HCT116 (cell line): ENCODE data around the gene GYS1. TPM values are rescaled to one million over a fixed set of nuclear protein-coding genes. Genes with fewer than 3 reads are reported as not detected.

Source experiments
- ATAC-seq: fragments of 200-7000 bp; cut with Tn5 transposase; 2 replicates; pipeline ENCODE4 v1.9.1; 2020; ENCODE audit warnings: mild to moderate bottlenecking, moderate library complexity
- BruUV-seq: library from RNA; stranded (reverse); fragments of 400-500 nt; replicated peaks from 2 replicates; lab custom pipeline; 2021; lab: Mats Ljungman, UMichigan
- CTCF ChIA-PET: fragments of 300-600 bp; sonication (Branson Sonifier 250); formaldehyde crosslinking; loops from one replicate; lab custom pipeline; 2021; ENCODE audit warnings: antibody characterized with exemption; lab: Charles Lee
- POLR2A ChIA-PET: fragments of 300-600, 350-600 bp; sonication (Branson Sonifier 250); formaldehyde crosslinking; loops from one replicate; lab custom pipeline; 2021; ENCODE audit warnings: antibody characterized with exemption; lab: Charles Lee
- RAD21 ChIA-PET, 2 experiments: fragments of 300-600 bp; sonication (Branson Sonifier 250); formaldehyde crosslinking; loops; one replicate each; lab custom pipeline; 2023; ENCODE audit warnings: low total read pairs in 2 of 2; ENCODE audit not compliant: uncharacterized antibody in 2 of 2, unreplicated experiment in 2 of 2, low non-redundant PET in 1 of 2; lab: Charles Lee
- DNase-seq: peaks from one replicate; pipeline ENCODE4 v3.0.0-alpha.2; 2010; ENCODE audit warnings: low read depth, low spot score
- H2AFZ ChIP-seq: fragments of 200-600 bp; shearing (Covaris generic), sonication (generic); 2 replicates; pipeline ENCODE4 v1.6.1; 2017; ENCODE audit warnings: low read depth, mixed run types, mixed read lengths, antibody characterized with exemption, low read length; ENCODE audit not compliant: poor library complexity, severe bottlenecking
- H3K27ac ChIP-seq: 2 replicates; pipeline ENCODE4 v1.5.1; 2012; ENCODE audit warnings: low read depth, low read length
- H3K27me3 ChIP-seq: fragments of 200-600 bp; sonication (generic); 2 replicates; pipeline ENCODE4 v1.6.1; 2016; ENCODE audit warnings: mixed run types, low read length, mixed read lengths; ENCODE audit not compliant: insufficient read depth
- H3K36me3 ChIP-seq, 2 experiments: fragments of 200-500 bp in 1 of 2; fragments of 200-600 bp in 1 of 2; sonication (Bioruptor generic) in 1 of 2; sonication (generic) in 1 of 2; 2 replicates each; pipeline versions ENCODE4 v1.5.1 to v1.6.1; 2014 to 2016; ENCODE audit warnings: low read length in 2 of 2, inconsistent platforms in 1 of 2, mixed read lengths in 1 of 2, mixed run types in 1 of 2; ENCODE audit not compliant: insufficient read depth in 2 of 2, control insufficient read depth in 1 of 2
- H3K4me1 ChIP-seq, 2 experiments: fragments of 200-600 bp in 1 of 2; sonication (generic) in 1 of 2; 2 replicates each; pipeline versions ENCODE4 v1.5.1 to v1.6.1; 2012 to 2017; ENCODE audit warnings: low read length in 2 of 2, inconsistent platforms in 1 of 2, mild to moderate bottlenecking in 1 of 2, mixed read lengths in 1 of 2, mixed run types in 1 of 2, moderate library complexity in 1 of 2; ENCODE audit not compliant: insufficient read depth in 2 of 2, control insufficient read depth in 1 of 2
- H3K4me2 ChIP-seq: fragments of 200-600 bp; sonication (generic); 2 replicates; pipeline ENCODE4 v1.6.1; 2017; ENCODE audit warnings: mixed run types, low read length, mixed read lengths
- H3K4me3 ChIP-seq, 2 experiments: fragments of 200-600 bp in 1 of 2; sonication (generic) in 1 of 2; replicated peaks in 1 of 2; 2 replicates each; pipeline ENCODE4 v1.5.1; 2011 to 2016; ENCODE audit warnings: low read length in 2 of 2, control low read depth in 1 of 2, low read depth in 1 of 2, mild to moderate bottlenecking in 1 of 2, mixed read lengths in 1 of 2, mixed run types in 1 of 2
- H3K79me2 ChIP-seq: fragments of 200-600 bp; sonication (generic); 2 replicates; pipeline ENCODE4 v1.6.1; 2017; ENCODE audit warnings: mild to moderate bottlenecking, mixed run types, low read length, moderate library complexity, mixed read lengths; ENCODE audit not compliant: insufficient read depth
- H3K9ac ChIP-seq: fragments of 200-600 bp; sonication (generic); 2 replicates; pipeline ENCODE4 v1.6.1; 2016; ENCODE audit warnings: low read length, mixed read lengths
- H3K9me2 ChIP-seq: fragments of 200-600 bp; sonication (generic), shearing (Covaris generic); 2 replicates; pipeline ENCODE4 v1.6.1; 2017; ENCODE audit warnings: mixed run types, mild to moderate bottlenecking, moderate library complexity; ENCODE audit not compliant: insufficient read depth
- H3K9me3 ChIP-seq, 2 experiments: fragments of 200-500 bp in 1 of 2; fragments of 200-600 bp in 1 of 2; sonication (Bioruptor generic) in 1 of 2; sonication (generic) in 1 of 2; 2 replicates each; pipeline ENCODE4 v1.6.1; 2014 to 2017; ENCODE audit warnings: low read length in 2 of 2, mixed read lengths in 2 of 2, inconsistent platforms in 1 of 2, low read depth in 1 of 2, mild to moderate bottlenecking in 1 of 2, mixed run types in 1 of 2, moderate library complexity in 1 of 2; ENCODE audit not compliant: control insufficient read depth in 1 of 2, insufficient read depth in 1 of 2
- H4K20me1 ChIP-seq: fragments of 200-600 bp; sonication (generic), shearing (Covaris generic); 2 replicates; pipeline ENCODE4 v1.6.1; 2017; ENCODE audit warnings: mixed run types, mild to moderate bottlenecking, moderate library complexity; ENCODE audit not compliant: insufficient read depth
- CBX3 ChIP-seq: IDR thresholded peaks from 2 replicates; pipeline ENCODE4 v1.6.1; 2012; ENCODE audit warnings: low read depth
- CEBPB ChIP-seq: IDR thresholded peaks from 2 replicates; pipeline ENCODE4 v1.6.1; 2012; ENCODE audit warnings: low read depth
- EGR1 ChIP-seq: IDR thresholded peaks from 2 replicates; pipeline ENCODE4 v1.6.1; 2012; ENCODE audit warnings: low read depth
- ELF1 ChIP-seq: IDR thresholded peaks from 2 replicates; pipeline ENCODE4 v1.6.1; 2012; ENCODE audit warnings: low read depth, borderline replicate concordance
- EZH2 ChIP-seq: fragments of 200-600 bp; sonication (generic); IDR thresholded peaks from 2 replicates; pipeline ENCODE4 v1.6.1; 2017; ENCODE audit warnings: antibody characterized with exemption, mixed run types
- FOSL1 ChIP-seq: IDR thresholded peaks from 2 replicates; pipeline ENCODE4 v1.6.1; 2012; ENCODE audit warnings: low read depth
- JUND ChIP-seq: IDR thresholded peaks from 2 replicates; pipeline ENCODE4 v1.6.1; 2012
- RAD21 ChIP-seq: IDR thresholded peaks from 2 replicates; pipeline ENCODE4 v1.6.1; 2012; ENCODE audit warnings: low read depth, mild to moderate bottlenecking
- SIN3A ChIP-seq: IDR thresholded peaks from 2 replicates; pipeline ENCODE4 v1.6.1; 2012; ENCODE audit warnings: low read depth
- SP1 ChIP-seq: IDR thresholded peaks from 2 replicates; pipeline ENCODE4 v1.6.1; 2012; ENCODE audit warnings: low read depth
- SRF ChIP-seq: IDR thresholded peaks from 2 replicates; pipeline ENCODE4 v1.6.1; 2012; ENCODE audit warnings: low read depth
- TCF7L2 ChIP-seq: IDR thresholded peaks from 2 replicates; pipeline ENCODE4 v1.7.0; 2011; ENCODE audit warnings: borderline replicate concordance, inconsistent platforms; ENCODE audit not compliant: insufficient read depth, insufficient read length; ENCODE audit errors: extremely low read depth
- YY1 ChIP-seq: IDR thresholded peaks from 2 replicates; pipeline ENCODE4 v1.6.1; 2011; ENCODE audit warnings: low read length, low read depth, moderate library complexity, mild to moderate bottlenecking; ENCODE audit not compliant: insufficient replicate concordance; ENCODE audit errors: extremely low read depth
- ZBTB33 ChIP-seq: IDR thresholded peaks from 2 replicates; pipeline ENCODE4 v1.6.1; 2011; ENCODE audit warnings: mild to moderate bottlenecking, low read length, moderate library complexity; ENCODE audit not compliant: insufficient replicate concordance; ENCODE audit errors: extremely low read depth
- ZFX ChIP-seq: fragments of 450-650 bp; IDR thresholded peaks from 2 replicates; pipeline ENCODE4 v1.6.1; 2017
- ZNF274 ChIP-seq: fragments of 200-500 bp; sonication (Bioruptor generic); IDR thresholded peaks from 2 replicates; pipeline ENCODE4 v1.6.1; 2014; ENCODE audit warnings: mild to moderate bottlenecking, low read depth, low read length, inconsistent platforms
- intact Hi-C: fragments of 100-400 bp; cut with micrococcal nuclease; formaldehyde crosslinking; loops from 2 replicates; pipeline ENCODE4 v1.10.0; 2022
- total RNA-seq: library from RNA; stranded (reverse); gene quantifications from one replicate; pipeline ENCODE4 v1.2.1, GENCODE V29; 2021; ENCODE audit not compliant: unreplicated experiment
- TF ChIP-seq, protein P1 (sequence below): IDR thresholded peaks from 2 replicates; pipeline ENCODE4 v1.6.1; 2012
- TF ChIP-seq, protein P2 (sequence below), 3 experiments: fragments of 200-600 bp in 1 of 3; sonication (generic) in 1 of 3; IDR thresholded peaks in 2 of 3; conservative IDR thresholded peaks in 1 of 3; 2 replicates each; pipeline ENCODE4 v1.5.1; 2012 to 2017; ENCODE audit warnings: low read depth in 2 of 3, low read length in 2 of 3, antibody characterized with exemption in 1 of 3, borderline replicate concordance in 1 of 3, control low read depth in 1 of 3, mild to moderate bottlenecking in 1 of 3, mixed read lengths in 1 of 3, mixed run types in 1 of 3, moderate library complexity in 1 of 3; ENCODE audit not compliant: insufficient read depth in 1 of 3

The GYS1 gene
- total RNA-seq, 1 experiment from 2014 or later = 50.7 TPM

DNA sequence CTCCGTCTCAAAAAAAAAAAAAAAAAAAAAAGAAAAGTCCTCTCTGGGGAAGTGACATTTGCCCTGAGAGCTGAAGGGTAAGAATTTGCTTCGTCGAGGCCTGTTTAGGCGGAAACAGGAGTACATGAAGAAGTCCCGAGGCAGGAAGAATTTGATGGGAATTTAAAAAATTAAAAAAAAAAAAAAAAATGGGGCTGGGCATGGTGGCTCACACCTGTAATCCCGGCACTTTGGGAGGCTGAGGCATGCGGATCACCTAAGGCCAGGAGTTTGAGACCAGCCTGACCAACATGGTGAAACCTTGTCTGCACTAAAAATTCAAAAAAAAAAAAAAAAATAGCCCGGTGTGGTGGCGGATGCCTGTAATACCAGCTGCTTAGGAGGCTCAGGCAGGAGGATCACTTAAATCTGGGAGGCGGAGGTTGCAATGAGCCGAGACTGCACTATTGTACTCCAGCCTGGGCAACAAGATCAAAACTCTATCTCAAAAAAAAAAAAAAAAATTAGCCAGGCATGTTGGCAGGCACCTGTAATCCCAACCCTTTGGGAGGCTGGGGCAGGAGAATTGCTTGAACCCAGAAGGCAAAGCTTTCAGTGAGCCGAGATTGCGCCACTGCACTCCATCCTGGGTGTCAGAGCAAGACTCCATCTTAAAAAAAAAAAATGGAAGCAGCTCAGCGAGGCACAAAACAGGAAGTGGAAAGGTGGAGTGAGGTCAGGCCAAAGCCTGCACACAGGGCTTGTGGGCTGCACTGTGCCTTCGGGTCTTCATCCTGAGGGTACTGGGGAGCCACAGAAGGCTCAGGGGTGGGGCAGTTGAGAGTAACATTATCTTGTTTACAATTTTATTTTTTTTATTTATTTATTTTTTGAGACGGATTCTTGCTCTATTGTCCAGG, 33.5 kb downstream of the GYS1 start (continued):
- TF ChIP-seq, protein P1, sequence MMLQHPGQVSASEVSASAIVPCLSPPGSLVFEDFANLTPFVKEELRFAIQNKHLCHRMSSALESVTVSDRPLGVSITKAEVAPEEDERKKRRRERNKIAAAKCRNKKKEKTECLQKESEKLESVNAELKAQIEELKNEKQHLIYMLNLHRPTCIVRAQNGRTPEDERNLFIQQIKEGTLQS = no peak
- TF ChIP-seq EZH2 (no peak), CBX3 (no peak), CEBPB (no peak)

GRCh38 chr19:48958006-48958405, 35.1 kb downstream of the GYS1 start:
- no peak overlapping the region for H3K9ac ChIP-seq
- H3K27ac ChIP-seq = no peak overlapping the region
- peaks cover 16% of the 10 kb centered on the region for H3K79me2 ChIP-seq
- ChIA-PET POLR2A (no interaction called here), CTCF (no interaction called here), RAD21 (no interaction called here)
- peaks cover 23 to 45% of the 10 kb centered on the region in 2 experiments for H3K4me1 ChIP-seq
- no peaks in the 10 kb centered on the region for H3K9me2 ChIP-seq
- BruUV-seq = no TSS peak
- no peaks in the 10 kb centered on the region for H4K20me1 ChIP-seq
- H2AFZ ChIP-seq = no peak overlapping the region
- no peak overlapping the region for H3K4me2 ChIP-seq
- DNase-seq (no peak), ATAC-seq (no peak)
- H3K36me3 ChIP-seq = peaks cover 0 to 4% of the 10 kb centered on the region in 2 experiments; a peak in 1 of 4 replicates
- intact Hi-C loops = no loop called here
- H3K9me3 ChIP-seq = no peaks in the 10 kb centered on the region
- H3K27me3 ChIP-seq = no peaks in the 10 kb centered on the region
- H3K4me3 ChIP-seq = no peak overlapping the region
- no peak for TF ChIP-seq ZBTB33
- TF ChIP-seq YY1 = no peak
- TF ChIP-seq EGR1 = no peak
- TF ChIP-seq, protein P1 = no peak
- no peak for TF ChIP-seq RAD21
- TF ChIP-seq SIN3A = no peak
- no peak for TF ChIP-seq CEBPB
- no peak for TF ChIP-seq ZNF274
- TF ChIP-seq JUND = no peak
- TF ChIP-seq FOSL1 = no peak
- TF ChIP-seq, protein P2, sequence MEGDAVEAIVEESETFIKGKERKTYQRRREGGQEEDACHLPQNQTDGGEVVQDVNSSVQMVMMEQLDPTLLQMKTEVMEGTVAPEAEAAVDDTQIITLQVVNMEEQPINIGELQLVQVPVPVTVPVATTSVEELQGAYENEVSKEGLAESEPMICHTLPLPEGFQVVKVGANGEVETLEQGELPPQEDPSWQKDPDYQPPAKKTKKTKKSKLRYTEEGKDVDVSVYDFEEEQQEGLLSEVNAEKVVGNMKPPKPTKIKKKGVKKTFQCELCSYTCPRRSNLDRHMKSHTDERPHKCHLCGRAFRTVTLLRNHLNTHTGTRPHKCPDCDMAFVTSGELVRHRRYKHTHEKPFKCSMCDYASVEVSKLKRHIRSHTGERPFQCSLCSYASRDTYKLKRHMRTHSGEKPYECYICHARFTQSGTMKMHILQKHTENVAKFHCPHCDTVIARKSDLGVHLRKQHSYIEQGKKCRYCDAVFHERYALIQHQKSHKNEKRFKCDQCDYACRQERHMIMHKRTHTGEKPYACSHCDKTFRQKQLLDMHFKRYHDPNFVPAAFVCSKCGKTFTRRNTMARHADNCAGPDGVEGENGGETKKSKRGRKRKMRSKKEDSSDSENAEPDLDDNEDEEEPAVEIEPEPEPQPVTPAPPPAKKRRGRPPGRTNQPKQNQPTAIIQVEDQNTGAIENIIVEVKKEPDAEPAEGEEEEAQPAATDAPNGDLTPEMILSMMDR (IDR thresholded peaks at IDR 0.05 in 2 of 3, conservative IDR thresholded peaks at IDR 0.05 in 1 of 3; ENCODE audit: borderline replicate concordance in 1 of 3, insufficient read depth in 1 of 3, low read depth in 2 of 3, low read length in 2 of 3) = no peak
- no peak for TF ChIP-seq TCF7L2
- no peak for TF ChIP-seq ZFX
- no peak for TF ChIP-seq SP1
- no peak for TF ChIP-seq SRF
- no peak for TF ChIP-seq ELF1
